ENCODE measurements around the gene HNRNPL.
A peak's percentile ranks its signal among the peaks of the same experiment; 100 is the strongest.
"Not testable (repeated sequence)": the region's sequence is repeated elsewhere in the genome, so short reads cannot be mapped to it uniquely, and the experiment has no call there.

Gene HNRNPL

GRCh38 chr19:38849860-38850435 lies at the start of gene HNRNPL:
HNRNPL (minus strand) TSS chr19:38849986; CDS start chr19:38849966, 20 bp downstream.
- DNase-seq = peak; percentile 100

DNA sequence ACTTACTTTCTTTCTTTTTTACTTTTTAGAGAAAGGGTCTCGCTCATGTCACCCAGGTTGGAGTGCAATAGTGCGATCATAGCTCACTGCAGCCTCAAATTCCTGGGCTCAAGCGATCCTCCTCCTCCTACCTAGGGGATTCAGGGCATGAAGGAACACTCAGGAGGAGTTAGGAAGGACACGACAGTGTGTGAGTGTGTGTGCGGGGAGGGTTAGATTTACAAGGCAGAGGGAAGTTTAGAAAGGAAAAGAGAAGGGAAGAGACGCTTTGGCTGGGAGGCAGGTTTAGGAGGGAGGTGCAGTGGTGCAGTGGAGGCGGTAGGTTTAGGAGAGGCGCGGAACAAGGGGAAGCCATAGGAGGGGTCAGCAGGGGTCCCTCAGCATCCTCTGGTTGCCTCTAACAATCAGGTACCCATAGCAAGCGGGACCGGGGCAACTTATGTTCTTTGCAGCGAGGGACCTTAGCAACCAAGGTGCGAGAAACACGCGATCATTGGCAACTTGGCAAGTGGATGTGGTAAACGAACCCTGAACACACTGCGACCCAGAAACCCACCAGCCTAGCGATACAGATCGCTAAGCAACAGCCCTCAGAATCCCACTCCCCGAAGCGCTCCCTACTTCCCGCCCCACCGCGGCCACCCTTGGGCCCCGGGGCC lies 49.1 kb upstream of the HNRNPL start:
- DNase-seq = no peak

DNA sequence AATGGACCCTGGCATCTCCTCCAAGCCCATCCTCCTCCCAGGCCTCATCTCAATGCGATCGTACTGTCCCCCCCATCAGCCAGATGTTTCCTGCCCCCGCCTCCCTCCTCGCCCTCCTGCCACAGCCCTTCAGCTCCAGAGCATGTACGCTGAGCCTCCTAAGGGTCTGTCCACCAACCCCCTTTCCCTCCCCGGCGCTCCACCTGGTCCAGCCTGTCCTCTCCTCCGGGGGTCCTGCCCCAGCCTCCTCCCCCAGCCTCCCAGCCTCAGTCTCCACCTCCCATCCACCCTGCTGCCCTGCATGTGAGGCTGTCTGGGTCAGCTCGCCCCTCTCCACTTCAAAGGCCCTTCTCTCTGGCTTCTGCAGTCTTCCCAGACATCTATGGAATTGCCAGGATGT lies 45.2 kb upstream of the HNRNPL start:
- DNase-seq = no peak

DNA sequence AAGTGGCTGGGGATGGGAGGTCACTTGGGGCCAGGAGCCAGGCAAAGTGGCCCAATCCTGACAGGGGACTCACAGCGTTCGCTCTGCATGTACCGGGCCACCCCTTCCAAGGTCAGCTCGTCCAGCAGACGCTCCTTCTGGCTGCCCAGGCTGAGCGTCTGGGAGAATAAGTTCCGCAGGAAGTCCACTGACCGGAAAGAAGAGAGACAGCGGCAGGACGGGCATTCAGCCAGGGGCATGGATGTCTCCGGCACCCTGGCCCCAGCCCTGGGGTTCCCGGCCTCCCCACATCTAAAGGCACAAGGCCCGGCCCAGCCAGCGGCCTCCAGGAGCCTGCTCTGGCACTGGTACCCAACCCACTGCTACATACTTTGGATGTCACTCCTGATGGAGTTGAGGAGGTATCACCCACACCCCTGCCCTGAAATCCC lies 43.6 kb upstream of the HNRNPL start:
- no peak for DNase-seq

DNA sequence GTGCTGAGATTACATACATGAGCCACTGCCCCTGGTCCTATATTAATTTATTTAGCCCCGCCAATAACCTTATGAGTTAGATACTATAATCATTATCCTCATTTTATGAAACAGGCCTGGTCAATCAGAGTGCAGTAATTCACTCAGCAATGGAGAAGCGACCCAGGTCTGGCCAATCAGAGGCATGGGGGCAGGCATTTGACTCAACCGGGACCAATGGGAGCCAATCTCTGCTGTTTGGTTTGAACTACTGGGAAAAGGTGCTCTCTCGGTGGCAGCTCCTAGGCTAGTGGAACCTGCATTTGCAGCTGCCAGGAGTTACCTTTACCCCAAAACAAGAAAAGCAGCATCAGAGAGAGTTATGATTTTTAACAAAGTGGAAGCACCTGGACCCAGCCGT lies 43.1 kb upstream of the HNRNPL start:
- DNase-seq = no peak

DNA sequence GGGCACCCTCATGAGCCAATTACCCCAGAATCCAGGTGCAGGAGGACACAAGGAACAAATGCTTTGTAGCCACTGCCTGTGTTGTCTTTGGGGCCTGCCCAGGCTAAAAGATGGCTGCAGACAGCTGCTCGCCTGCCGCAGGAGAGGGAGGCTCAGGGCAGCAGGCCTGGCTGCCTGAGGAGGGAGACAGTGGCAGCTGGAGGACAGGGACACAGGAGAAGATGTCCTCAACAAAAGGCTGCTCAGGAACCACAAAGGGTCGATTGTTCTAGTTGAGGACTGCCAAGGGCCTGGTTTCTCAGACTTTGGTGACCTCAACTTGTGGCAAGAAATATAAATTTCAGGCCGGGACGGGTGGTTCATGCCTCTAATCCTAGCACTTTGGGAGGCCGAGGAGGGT lies 42.0 kb upstream of the HNRNPL start:
- DNase-seq = no peak

DNA sequence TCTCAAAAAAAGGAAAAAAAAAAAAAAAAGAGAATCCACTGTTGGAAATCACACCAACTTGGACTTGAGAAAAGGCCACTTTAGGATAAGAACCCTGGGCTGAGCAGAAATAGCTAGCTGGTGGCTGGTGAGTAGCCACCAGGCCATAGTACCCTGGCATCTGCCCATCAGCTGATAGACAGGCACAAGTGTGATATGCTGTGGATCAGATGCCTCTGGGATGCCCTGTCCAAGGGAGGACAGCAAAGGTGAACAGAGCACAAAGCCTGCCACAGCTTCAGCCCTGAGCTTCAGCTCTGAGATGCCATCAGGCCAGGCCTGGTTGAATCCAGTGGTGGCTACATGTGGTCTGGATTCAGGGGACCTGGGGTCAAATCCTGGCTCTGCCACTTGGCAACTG lies 40.9 kb upstream of the HNRNPL start:
- no peak for DNase-seq

- no peak for DNase-seq
Observed at GRCh38 chr19:38889803-38890202, 40.0 kb upstream of the HNRNPL start.

DNA sequence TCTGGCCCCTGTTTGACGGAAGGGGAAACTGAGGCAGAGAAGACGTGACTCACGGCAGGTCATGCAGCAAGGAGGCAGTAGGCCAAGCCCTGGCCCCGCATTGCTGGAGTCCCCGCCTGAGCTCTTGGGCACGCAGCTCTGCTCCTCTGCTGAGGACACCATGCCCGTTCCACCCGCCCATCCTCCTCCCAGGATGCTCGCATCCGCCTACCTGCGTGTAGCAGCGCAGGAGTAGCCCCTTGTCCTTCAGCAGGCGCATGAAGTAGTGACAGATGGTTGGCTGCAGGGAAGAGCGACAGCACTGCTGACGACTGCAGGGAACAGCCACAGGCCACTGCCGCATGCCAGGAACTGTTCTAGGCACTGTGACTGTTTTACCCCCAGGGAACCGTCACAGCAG lies 39.1 kb upstream of the HNRNPL start:
- no peak for DNase-seq

DNA sequence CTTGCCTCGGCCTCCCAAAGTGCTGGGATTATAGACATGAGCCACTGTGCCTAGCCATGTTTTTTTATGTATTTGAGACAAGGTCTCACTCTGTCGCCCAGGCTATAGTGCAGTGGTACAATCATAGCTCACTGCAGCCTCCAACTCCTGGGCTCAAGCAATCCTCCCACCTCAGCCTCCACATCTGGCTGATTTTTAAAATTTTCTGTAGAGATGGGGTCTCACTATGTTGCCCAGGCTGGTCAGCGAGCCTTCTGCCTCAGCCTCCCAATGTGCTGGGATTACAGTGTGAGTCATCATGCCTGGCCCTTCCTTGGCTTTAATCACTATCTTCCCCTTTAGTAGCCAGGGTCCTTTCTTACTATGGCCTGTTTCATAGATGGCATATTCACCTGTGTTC lies 34.9 kb upstream of the HNRNPL start:
- not testable (repeated sequence) for DNase-seq

DNA sequence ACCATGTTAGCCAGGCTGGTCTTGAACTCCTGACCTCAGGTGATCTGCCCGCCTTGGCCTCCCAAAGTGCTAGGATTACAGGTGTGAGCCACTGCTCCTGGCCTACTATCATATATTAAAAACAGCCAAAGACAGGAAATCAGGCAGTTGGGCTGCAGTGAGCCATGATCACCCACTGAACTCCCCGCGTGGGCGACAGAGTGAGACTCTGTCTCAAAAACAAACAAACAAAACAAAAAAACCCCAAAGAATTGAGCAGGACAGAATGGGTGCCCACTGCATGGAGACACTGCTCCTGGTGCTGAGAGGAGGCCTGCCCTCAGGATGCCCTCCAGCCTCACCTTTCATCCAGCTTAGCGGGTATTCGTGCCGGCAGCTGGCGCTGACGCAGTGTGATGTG lies 33.5 kb upstream of the HNRNPL start:
- no peak for DNase-seq

- DNase-seq = no peak
Observed at GRCh38 chr19:38880882-38881609, 31.3 kb upstream of the HNRNPL start.

DNA sequence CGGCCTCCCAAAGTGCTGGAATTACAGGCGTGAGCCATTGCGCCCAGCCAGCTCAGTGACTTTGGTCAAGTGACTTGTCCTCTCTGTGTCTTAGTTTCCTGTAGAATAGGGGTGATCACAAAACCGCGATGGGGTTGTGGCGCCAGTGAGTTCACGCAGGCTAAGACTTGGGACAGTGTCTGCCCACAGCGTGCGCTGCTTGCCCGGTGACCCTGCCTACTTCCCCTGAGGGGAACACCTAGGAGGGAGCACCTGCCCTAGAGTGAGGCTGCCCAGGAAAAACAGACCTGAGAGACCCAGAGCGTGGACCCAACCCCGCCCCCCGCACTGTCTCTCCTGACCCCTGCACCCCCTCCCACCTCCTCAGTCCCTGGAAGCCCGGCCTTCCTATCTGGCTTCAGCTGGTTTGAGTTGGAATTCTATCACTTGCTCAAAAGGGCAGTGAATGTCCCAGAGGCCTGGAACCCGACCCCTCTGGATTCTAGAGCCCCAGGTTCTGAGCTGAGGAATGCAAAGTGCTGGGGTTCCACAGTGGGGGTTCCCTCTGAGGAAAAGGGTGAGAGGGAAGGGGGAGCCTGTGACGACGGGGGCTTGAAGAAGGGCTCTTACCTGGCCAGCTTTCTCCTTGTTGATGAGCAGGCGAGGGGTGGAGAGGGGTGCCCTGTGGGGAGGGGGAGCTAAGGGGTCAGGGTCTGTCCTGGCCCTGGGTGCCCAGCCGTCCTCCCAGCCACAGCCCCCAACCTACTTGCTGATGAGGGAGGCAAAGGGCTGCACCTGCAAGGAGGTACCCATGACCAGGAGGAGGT lies 30.5 kb upstream of the HNRNPL start:
- no peak for DNase-seq

- DNase-seq = no peak
Observed at GRCh38 chr19:38879400-38879751, 29.6 kb upstream of the HNRNPL start.

GRCh38 chr19:38878575-38879399 lies 29.0 kb upstream of the HNRNPL start:
- DNase-seq = no peak

GRCh38 chr19:38877781-38878574 lies 28.2 kb upstream of the HNRNPL start, which contains the start of gene RINL:
RINL (minus strand) TSS chr19:38878275; CDS start chr19:38876742, 1,533 bp downstream.
- DNase-seq = peak; percentile 77

DNA sequence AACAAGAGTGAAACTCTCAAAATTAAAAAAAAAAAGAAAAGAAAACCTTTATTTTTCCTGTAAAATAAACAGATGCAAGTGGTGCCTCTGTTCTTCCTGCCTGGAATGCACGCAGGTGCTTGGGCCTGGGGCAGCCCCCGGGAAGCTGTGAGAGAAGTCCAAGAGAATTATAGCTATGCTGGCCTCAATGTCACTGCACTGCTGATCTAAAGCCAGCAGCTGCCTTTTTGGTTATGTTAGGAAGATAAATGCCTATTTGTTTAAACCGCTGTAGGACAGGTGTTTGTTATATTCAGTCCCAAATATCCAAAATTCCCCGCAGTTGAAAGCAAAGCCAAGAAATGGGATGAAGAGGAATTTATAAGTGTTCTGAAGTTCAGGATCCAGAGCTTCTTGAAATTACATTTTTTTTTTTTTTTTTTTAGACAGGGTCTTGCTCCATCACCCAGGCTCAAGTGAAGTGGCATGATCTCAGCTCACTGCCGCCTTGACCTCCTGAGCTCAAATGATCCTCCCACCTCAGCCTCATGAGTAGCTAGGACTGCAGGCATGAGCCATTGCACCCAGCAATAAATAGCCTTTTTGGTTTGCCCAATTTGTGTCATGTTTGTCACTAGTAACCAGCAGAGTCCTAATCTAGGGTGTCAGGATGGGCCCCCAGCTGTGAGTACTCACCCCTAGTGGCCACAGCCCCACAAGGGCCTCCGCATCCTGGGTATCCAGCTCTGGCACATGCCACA lies 26.0 kb upstream of the HNRNPL start:
- DNase-seq = no peak

GRCh38 chr19:38873400-38873799 lies 23.6 kb upstream of the HNRNPL start:
- DNase-seq = not testable (repeated sequence)

DNA sequence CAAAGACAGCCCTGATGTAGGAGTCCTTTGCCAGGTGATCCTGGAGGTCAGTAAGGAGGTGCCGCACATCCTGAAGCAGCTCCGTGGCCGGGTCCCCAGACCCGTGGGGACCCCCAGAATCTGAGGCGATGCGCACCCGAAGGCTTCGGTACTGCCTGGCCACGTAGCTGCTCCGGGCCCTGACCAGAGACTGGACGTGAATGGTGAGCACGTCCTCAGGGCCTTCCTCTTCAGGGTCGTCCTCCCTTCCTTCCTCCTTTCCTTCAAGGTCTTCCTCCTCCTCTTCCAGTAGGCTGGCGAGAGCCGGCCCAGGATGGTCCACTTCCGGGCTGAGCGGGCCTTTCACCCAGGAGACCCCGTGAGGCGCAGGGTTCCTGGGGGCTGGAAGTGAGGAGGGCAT lies 20.8 kb upstream of the HNRNPL start:
- DNase-seq = no peak

- DNase-seq = peak; percentile 95
Observed at GRCh38 chr19:38869836-38870607, 20.2 kb upstream of the HNRNPL start.
